Ishikawa (cell line): ENCODE data around the gene ZNF610.

Experiments
- EP300 ChIP-seq: IDR thresholded peaks from 2 replicates; pipeline ENCODE4 v1.6.1; 2012; ENCODE audit warnings: borderline replicate concordance
- TAF1 ChIP-seq: IDR thresholded peaks from 2 replicates; pipeline ENCODE4 v1.6.1; 2012; ENCODE audit warnings: low read depth, mild to moderate bottlenecking
- TF ChIP-seq, protein P1 (sequence below): IDR thresholded peaks from 2 replicates; pipeline ENCODE4 v1.6.1; 2012

DNA sequence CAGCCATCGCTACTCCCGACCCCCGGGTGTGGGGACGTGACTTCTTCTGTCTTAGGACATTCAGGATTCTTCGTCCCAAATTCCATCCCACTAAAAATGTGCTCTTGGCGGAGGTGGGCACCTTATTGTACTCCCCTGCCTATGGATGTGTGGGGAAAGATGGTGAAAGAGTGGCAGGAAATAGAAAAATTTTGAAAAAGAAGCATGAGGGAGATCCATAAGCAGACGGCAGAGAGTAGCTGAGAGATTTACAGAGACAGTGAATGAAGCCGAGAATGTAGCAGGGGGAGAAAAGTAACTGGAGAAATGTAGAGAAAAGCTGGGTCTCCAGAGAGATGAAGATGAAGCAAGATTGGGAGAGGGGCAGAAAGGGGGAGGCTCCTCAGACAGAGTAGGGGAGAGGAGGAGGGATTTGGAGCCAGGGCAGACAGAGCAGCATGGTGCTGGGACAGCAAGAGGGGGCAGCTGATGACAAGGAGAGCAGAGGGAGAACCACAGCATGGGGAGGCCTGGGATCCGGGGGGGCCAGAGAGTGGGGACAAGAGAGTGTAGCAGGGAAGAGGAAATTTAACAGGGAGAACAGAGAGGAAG, 843 bp downstream of the ZNF610 start:
- TF ChIP-seq EP300 = no peak
- TF ChIP-seq, protein P1, sequence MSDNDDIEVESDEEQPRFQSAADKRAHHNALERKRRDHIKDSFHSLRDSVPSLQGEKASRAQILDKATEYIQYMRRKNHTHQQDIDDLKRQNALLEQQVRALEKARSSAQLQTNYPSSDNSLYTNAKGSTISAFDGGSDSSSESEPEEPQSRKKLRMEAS = no peak
- no peak for TF ChIP-seq TAF1
